Endodermal cell (in vitro differentiated cells): Measurements from ENCODE around the gene SLC35A2. TPM values are rescaled to one million over a fixed set of nuclear protein-coding genes. Genes with fewer than 3 reads are reported as not detected.
"Not testable (repeated sequence)": the region's sequence is repeated elsewhere in the genome, so short reads cannot be mapped to it uniquely, and the experiment has no call there.

ENCODE experiments used
- DNase-seq: peaks from one replicate; pipeline ENCODE4 v3.0.0-alpha.2; 2017
- H3K27ac ChIP-seq: 2 replicates; pipeline ENCODE4 v1.5.1; 2013; ENCODE audit warnings: mild to moderate bottlenecking, low read depth, low read length, moderate library complexity
- H3K27me3 ChIP-seq: 2 replicates; pipeline ENCODE4 v1.6.1; 2013; ENCODE audit warnings: mild to moderate bottlenecking, low read length, moderate library complexity; ENCODE audit not compliant: insufficient read depth, control insufficient read depth, poor library complexity, severe bottlenecking
- H3K36me3 ChIP-seq: 2 replicates; pipeline ENCODE4 v1.7.0; 2013; ENCODE audit warnings: mild to moderate bottlenecking, low read length, moderate library complexity; ENCODE audit not compliant: control insufficient read depth, insufficient read depth
- H3K4me1 ChIP-seq: one replicate; pipeline ENCODE4 v1.7.0; 2013; ENCODE audit warnings: low read length; ENCODE audit not compliant: control insufficient read depth, insufficient read depth
- H3K4me3 ChIP-seq: 2 replicates; pipeline ENCODE4 v1.5.1; 2013; ENCODE audit warnings: mild to moderate bottlenecking, low read length, moderate library complexity
- H3K9ac ChIP-seq: 2 replicates; pipeline ENCODE4 v1.6.1; 2013; ENCODE audit warnings: mild to moderate bottlenecking, low read length, moderate library complexity; ENCODE audit not compliant: poor library complexity, severe bottlenecking; ENCODE audit errors: extremely low read depth
- H3K9me3 ChIP-seq: 2 replicates; pipeline ENCODE4 v1.6.1; 2013; ENCODE audit warnings: mild to moderate bottlenecking, low read length, moderate library complexity; ENCODE audit not compliant: control insufficient read depth
- H3K27ac Mint-ChIP-seq: 2 replicates; pipeline ENCODE4 v1.8.0; 2020; ENCODE audit warnings: mixed read lengths
- H3K27me3 Mint-ChIP-seq: 2 replicates; pipeline ENCODE4 v1.8.0; 2021; ENCODE audit warnings: mild to moderate bottlenecking, mixed read lengths; ENCODE audit not compliant: insufficient read depth
- H3K36me3 Mint-ChIP-seq: 2 replicates; pipeline ENCODE4 v1.8.0; 2020; ENCODE audit warnings: low read depth, mixed read lengths
- H3K4me1 Mint-ChIP-seq: 2 replicates; pipeline ENCODE4 v1.8.0; 2020; ENCODE audit warnings: mixed read lengths
- H3K4me3 Mint-ChIP-seq: 2 replicates; pipeline ENCODE4 v1.8.0; 2020; ENCODE audit warnings: mild to moderate bottlenecking, moderate library complexity, mixed read lengths
- H3K9me3 Mint-ChIP-seq: 2 replicates; pipeline ENCODE4 v1.8.0; 2020; ENCODE audit warnings: mild to moderate bottlenecking, mixed read lengths
- WGBS, 2 experiments: methylation state at CpG; one replicate each; pipeline versions ENCODE4 v1.1.5 to v1.1.7; 2013; ENCODE audit warnings: missing lambda C conversion rate in 2 of 2, mixed read lengths in 1 of 2; ENCODE audit not compliant: insufficient coverage in 1 of 2, insufficient read length in 1 of 2; 5-methylcytosine and 5-hydroxymethylcytosine counted together
- total RNA-seq, 2 donors: library from RNA; stranded (reverse); fragmentation: NEBNext Ultra II Directional in 1 of 2; extraction: Animal tissue kit (Norgen Biotek cat#: 25700) in 1 of 2; gene quantifications; 2 replicates in 1 of 2; 3 replicates in 1 of 2; pipeline ENCODE4 v1.2.1, GENCODE V29; 2021
- TF ChIP-seq, protein P1 (sequence below): fragments of 200-600 bp; sonication (generic); conservative IDR thresholded peaks from 2 replicates; pipeline ENCODE4 v1.5.0; 2021; ENCODE audit warnings: antibody characterized with exemption, mild to moderate bottlenecking

The SLC35A2 gene
- total RNA-seq, 2 donors from 2014 or later: 22.8 to 24.7 TPM

DNA sequence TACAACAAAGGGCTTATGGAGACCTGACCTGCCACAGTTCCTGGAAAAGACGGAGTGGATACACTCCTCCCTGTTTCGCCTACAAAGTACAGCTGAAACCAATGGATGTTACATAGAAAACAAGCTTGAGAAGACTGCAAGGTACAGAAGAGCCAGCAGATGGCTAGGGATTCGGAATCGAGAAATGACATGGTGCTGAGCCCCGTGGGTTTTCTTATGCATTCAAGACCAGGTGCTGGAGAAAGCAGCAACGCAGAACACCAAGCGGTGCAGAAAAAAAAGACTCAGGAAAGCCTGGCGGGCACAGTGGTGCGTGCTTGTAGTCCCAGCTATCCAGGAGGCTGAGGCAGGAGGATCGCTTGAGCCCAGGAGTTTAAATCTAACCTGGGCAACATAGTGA, 27.7 kb downstream of the SLC35A2 start:
- Histone ChIP-seq H3K27me3 (no peaks in the 10 kb centered on the region), H3K36me3 (no peaks in the 10 kb centered on the region), H3K9me3 (no peaks in the 10 kb centered on the region), H3K4me3 (no peak overlapping the region), H3K27ac (no peak overlapping the region), H3K9ac (no peak overlapping the region), H3K4me1 (no peaks in the 10 kb centered on the region)
- Mint-ChIP-seq H3K36me3 (no peaks in the 10 kb centered on the region), H3K9me3 (peaks cover 42% of the 10 kb centered on the region), H3K27ac (no peak overlapping the region), H3K4me1 (no peaks in the 10 kb centered on the region), H3K4me3 (no peak overlapping the region), H3K27me3 (no peaks in the 10 kb centered on the region)
- DNase-seq: no peak
- TF ChIP-seq, protein P1, sequence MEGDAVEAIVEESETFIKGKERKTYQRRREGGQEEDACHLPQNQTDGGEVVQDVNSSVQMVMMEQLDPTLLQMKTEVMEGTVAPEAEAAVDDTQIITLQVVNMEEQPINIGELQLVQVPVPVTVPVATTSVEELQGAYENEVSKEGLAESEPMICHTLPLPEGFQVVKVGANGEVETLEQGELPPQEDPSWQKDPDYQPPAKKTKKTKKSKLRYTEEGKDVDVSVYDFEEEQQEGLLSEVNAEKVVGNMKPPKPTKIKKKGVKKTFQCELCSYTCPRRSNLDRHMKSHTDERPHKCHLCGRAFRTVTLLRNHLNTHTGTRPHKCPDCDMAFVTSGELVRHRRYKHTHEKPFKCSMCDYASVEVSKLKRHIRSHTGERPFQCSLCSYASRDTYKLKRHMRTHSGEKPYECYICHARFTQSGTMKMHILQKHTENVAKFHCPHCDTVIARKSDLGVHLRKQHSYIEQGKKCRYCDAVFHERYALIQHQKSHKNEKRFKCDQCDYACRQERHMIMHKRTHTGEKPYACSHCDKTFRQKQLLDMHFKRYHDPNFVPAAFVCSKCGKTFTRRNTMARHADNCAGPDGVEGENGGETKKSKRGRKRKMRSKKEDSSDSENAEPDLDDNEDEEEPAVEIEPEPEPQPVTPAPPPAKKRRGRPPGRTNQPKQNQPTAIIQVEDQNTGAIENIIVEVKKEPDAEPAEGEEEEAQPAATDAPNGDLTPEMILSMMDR: peak; percentile 21
- WGBS, 2 experiments: 50 to 80% methylated on average over 2 to 10 of the region's 10 CpGs

- WGBS, 2 experiments: 100% methylated on average over 2 of the region's 4 CpGs; no CpG with 5 or more reads in 1 of the 2 experiments
Measured at GRCh38 chrX:48876944-48877343, 34.5 kb downstream of the SLC35A2 start.

DNA sequence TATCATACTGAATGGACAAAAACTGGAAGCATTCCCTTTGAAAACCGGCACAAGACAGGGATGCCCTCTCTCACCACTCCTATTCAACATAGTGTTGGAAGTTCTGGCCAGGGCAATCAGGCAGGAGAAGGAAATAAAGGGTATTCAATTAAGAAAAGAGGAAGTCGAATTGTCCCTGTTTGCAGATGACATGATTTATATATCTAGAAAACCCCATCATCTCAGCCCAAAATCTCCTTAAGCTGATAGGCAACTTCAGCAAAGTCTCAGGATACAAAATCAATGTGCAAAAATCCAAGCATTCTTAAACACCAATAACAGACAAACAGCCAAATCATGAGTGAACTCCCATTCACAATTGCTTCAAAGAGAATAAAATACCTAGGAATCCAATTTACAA, 39.4 kb downstream of the SLC35A2 start:
- H3K9me3 ChIP-seq, H3K36me3 ChIP-seq, H3K9ac ChIP-seq, H3K27ac ChIP-seq, H3K4me1 ChIP-seq, H3K36me3 Mint-ChIP-seq, H3K4me1 Mint-ChIP-seq, DNase-seq, H3K4me3 Mint-ChIP-seq, H3K4me3 ChIP-seq, H3K27me3 ChIP-seq, H3K27ac Mint-ChIP-seq: not testable (repeated sequence)
- no CpG with 5 or more reads among the region's 2 CpGs for WGBS, 2 experiments
- Mint-ChIP-seq H3K27me3 (peaks cover 17% of the 10 kb centered on the region), H3K9me3 (peaks cover 38% of the 10 kb centered on the region)

More at GRCh38 chrX:48876944-48877343, 34.5 kb downstream of the SLC35A2 start:
- not testable (repeated sequence) for H3K36me3 ChIP-seq, H3K4me1 ChIP-seq, H3K27ac ChIP-seq, H3K27me3 Mint-ChIP-seq, DNase-seq, H3K36me3 Mint-ChIP-seq, H3K4me3 Mint-ChIP-seq, H3K4me3 ChIP-seq, H3K27ac Mint-ChIP-seq, H3K9ac ChIP-seq, H3K9me3 ChIP-seq, H3K4me1 Mint-ChIP-seq, H3K27me3 ChIP-seq
- H3K9me3 Mint-ChIP-seq: peaks cover 38% of the 10 kb centered on the region

DNA sequence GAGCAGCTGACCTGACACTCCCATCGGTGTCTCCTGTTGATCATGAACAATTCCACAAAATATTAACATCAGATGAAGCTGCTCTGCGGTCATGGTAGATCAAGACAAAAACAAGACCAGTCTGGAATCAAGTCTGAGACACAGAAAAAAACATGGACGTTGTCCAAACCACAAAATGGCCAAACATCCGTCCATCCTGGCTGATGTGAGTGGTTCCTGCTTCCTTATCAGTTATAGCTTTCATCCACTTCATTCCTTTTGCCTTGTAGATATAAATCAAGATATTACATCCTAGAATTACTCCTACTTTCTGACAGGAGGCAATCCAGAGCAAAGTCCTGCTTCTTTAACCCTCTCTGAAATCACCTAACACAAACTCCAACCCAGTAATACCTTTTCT, 47.2 kb downstream of the SLC35A2 start:
- H3K4me1 ChIP-seq: no peaks in the 10 kb centered on the region
- H3K27ac Mint-ChIP-seq: no peak overlapping the region
- no peaks in the 10 kb centered on the region for H3K27me3 ChIP-seq
- H3K27me3 Mint-ChIP-seq: peaks cover 5% of the 10 kb centered on the region
- no peak overlapping the region for H3K27ac ChIP-seq
- H3K36me3 ChIP-seq: no peaks in the 10 kb centered on the region
- WGBS, 2 experiments: 87 to 93% methylated on average over 2 to 4 of the region's 4 CpGs
- H3K4me3 ChIP-seq: no peak overlapping the region
- H3K4me3 Mint-ChIP-seq: no peak overlapping the region
- H3K4me1 Mint-ChIP-seq: no peaks in the 10 kb centered on the region
- DNase-seq: no peak
- H3K36me3 Mint-ChIP-seq: peaks cover 2% of the 10 kb centered on the region
- H3K9ac ChIP-seq: no peak overlapping the region
- peaks cover 69% of the 10 kb centered on the region for H3K9me3 Mint-ChIP-seq
- H3K9me3 ChIP-seq: no peaks in the 10 kb centered on the region
- TF ChIP-seq, protein P1: no peak
